SK-N-MC (cell line): ENCODE data around the gene CXCL9.

Experiments
- EZH2 ChIP-seq: fragments of 200-600 bp; sonication (generic); IDR thresholded peaks from one replicate; pipeline ENCODE4 v1.6.1; 2017; ENCODE audit warnings: antibody characterized with exemption
- FOXP2 ChIP-seq: optimal IDR thresholded peaks from 2 replicates; pipeline ENCODE3; 2011; ENCODE audit warnings: mild to moderate bottlenecking, moderate library complexity; ENCODE audit not compliant: insufficient read depth; ENCODE audit errors: extremely low read length, control extremely low read depth
- POLR2AphosphoS5 ChIP-seq: IDR thresholded peaks from 2 replicates; pipeline ENCODE4 v1.6.1; 2012; ENCODE audit warnings: mild to moderate bottlenecking, low read depth, low read length, borderline replicate concordance

DNA sequence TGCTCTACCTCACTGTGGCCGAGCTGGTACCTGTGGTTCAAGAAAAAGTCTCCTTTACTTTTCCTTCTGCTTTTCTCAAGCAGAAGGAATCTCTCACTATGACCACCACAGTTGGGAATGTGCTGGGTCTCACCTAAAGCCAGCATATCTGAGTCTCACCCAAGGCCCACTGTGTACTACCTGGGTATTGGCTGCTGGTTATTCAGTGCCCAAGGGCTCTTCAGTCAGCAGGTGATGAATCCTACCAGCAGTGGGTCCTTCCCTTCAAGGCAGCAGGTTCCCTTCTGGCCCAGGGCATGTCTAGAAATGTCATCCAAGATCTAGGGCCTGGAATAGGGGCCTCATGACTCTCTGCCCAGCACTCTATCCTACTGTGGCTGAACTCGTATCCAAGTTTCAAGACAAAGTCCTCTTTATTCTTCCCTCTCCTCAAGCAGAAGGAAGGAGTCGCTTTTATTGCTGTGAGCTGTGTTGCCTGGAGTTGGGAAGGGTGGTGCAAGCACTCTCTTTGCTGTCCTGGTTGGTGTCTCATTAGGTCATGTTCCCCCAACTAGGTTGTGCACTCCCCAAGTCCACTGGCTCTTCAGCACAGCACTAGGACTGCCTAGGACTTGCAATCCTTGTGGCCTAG, 9.9 kb upstream of the CXCL9 start:
- TF ChIP-seq EZH2 (no peak), POLR2AphosphoS5 (no peak), FOXP2 (no peak)
